ENCODE results near the gene RAP1GAP. TPM values are rescaled to one million over a fixed set of nuclear protein-coding genes. Genes with fewer than 3 reads are reported as not detected.

RAP1GAP gene
- total and polyA plus RNA-seq, 4 donors, result 8.6 to 23.1 (median 11.3) TPM

GRCh38 chr1:21576798-21577187 is 92.4 kb downstream of the RAP1GAP start (continued):
- no peak for TF ChIP-seq FOXA2 (IDR thresholded peaks at IDR 0.05)
- no peak for TF ChIP-seq RAD21 (IDR thresholded peaks at IDR 0.05)

- no peak for TF ChIP-seq JUND (IDR thresholded peaks at IDR 0.05)
- TF ChIP-seq ATF3 (IDR thresholded peaks at IDR 0.05), result no peak
- no peak for TF ChIP-seq EGR1 (IDR thresholded peaks at IDR 0.05; ENCODE audit: low read depth in 2 of 2)
- TF ChIP-seq SP1 (IDR thresholded peaks at IDR 0.05), result no peak
- no peak for TF ChIP-seq HNF4G (IDR thresholded peaks at IDR 0.05)
- TF ChIP-seq, protein P1, sequence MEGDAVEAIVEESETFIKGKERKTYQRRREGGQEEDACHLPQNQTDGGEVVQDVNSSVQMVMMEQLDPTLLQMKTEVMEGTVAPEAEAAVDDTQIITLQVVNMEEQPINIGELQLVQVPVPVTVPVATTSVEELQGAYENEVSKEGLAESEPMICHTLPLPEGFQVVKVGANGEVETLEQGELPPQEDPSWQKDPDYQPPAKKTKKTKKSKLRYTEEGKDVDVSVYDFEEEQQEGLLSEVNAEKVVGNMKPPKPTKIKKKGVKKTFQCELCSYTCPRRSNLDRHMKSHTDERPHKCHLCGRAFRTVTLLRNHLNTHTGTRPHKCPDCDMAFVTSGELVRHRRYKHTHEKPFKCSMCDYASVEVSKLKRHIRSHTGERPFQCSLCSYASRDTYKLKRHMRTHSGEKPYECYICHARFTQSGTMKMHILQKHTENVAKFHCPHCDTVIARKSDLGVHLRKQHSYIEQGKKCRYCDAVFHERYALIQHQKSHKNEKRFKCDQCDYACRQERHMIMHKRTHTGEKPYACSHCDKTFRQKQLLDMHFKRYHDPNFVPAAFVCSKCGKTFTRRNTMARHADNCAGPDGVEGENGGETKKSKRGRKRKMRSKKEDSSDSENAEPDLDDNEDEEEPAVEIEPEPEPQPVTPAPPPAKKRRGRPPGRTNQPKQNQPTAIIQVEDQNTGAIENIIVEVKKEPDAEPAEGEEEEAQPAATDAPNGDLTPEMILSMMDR (IDR thresholded peaks at IDR 0.05; ENCODE audit: low read depth, low read length, missing input control), result no peak
- TF ChIP-seq, protein P2, sequence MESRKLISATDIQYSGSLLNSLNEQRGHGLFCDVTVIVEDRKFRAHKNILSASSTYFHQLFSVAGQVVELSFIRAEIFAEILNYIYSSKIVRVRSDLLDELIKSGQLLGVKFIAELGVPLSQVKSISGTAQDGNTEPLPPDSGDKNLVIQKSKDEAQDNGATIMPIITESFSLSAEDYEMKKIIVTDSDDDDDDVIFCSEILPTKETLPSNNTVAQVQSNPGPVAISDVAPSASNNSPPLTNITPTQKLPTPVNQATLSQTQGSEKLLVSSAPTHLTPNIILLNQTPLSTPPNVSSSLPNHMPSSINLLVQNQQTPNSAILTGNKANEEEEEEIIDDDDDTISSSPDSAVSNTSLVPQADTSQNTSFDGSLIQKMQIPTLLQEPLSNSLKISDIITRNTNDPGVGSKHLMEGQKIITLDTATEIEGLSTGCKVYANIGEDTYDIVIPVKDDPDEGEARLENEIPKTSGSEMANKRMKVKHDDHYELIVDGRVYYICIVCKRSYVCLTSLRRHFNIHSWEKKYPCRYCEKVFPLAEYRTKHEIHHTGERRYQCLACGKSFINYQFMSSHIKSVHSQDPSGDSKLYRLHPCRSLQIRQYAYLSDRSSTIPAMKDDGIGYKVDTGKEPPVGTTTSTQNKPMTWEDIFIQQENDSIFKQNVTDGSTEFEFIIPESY (IDR thresholded peaks at IDR 0.05), result no peak
- TF ChIP-seq FOXA1 (IDR thresholded peaks at IDR 0.05), result no peak
- no peak for TF ChIP-seq MAX (IDR thresholded peaks at IDR 0.05)
- TF ChIP-seq GABPA (IDR thresholded peaks at IDR 0.05 in 1 of 2, conservative IDR thresholded peaks at IDR 0.05 in 1 of 2), result no peak
- no peak for TF ChIP-seq TAF1 (conservative IDR thresholded peaks at IDR 0.05)
- no peak for TF ChIP-seq RXRA (IDR thresholded peaks at IDR 0.05)
- no peak for TF ChIP-seq NR2F2 (IDR thresholded peaks at IDR 0.05)
- TF ChIP-seq, protein P3, sequence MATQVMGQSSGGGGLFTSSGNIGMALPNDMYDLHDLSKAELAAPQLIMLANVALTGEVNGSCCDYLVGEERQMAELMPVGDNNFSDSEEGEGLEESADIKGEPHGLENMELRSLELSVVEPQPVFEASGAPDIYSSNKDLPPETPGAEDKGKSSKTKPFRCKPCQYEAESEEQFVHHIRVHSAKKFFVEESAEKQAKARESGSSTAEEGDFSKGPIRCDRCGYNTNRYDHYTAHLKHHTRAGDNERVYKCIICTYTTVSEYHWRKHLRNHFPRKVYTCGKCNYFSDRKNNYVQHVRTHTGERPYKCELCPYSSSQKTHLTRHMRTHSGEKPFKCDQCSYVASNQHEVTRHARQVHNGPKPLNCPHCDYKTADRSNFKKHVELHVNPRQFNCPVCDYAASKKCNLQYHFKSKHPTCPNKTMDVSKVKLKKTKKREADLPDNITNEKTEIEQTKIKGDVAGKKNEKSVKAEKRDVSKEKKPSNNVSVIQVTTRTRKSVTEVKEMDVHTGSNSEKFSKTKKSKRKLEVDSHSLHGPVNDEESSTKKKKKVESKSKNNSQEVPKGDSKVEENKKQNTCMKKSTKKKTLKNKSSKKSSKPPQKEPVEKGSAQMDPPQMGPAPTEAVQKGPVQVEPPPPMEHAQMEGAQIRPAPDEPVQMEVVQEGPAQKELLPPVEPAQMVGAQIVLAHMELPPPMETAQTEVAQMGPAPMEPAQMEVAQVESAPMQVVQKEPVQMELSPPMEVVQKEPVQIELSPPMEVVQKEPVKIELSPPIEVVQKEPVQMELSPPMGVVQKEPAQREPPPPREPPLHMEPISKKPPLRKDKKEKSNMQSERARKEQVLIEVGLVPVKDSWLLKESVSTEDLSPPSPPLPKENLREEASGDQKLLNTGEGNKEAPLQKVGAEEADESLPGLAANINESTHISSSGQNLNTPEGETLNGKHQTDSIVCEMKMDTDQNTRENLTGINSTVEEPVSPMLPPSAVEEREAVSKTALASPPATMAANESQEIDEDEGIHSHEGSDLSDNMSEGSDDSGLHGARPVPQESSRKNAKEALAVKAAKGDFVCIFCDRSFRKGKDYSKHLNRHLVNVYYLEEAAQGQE (IDR thresholded peaks at IDR 0.05), result no peak
- TF ChIP-seq YY1 (IDR thresholded peaks at IDR 0.05), result no peak
- 94% methylated on average over 7 of the region's 7 CpGs for WGBS
- Histone ChIP-seq H3K9ac (ENCODE audit: low read depth in 1 of 2, low read length in 2 of 2) (no peak overlapping the region), H3K27me3 (ENCODE audit: control insufficient read depth in 4 of 4, insufficient read depth in 4 of 4, low read length in 3 of 4) (no peaks in the 10 kb centered on the region), H3K4me3 (ENCODE audit: low read depth in 1 of 3, low read length in 3 of 3) (no peak overlapping the region), H3K9me3 (ENCODE audit: control insufficient read depth in 4 of 4, low read length in 3 of 4) (no peaks in the 10 kb centered on the region), H3K4me1 (ENCODE audit: control insufficient read depth in 4 of 4, insufficient read depth in 4 of 4, low read length in 3 of 4) (peaks cover 0 to 3% (median 0%) of the 10 kb centered on the region in 4 donors), H3K36me3 (ENCODE audit: control insufficient read depth in 4 of 4, insufficient read depth in 3 of 4, low read depth in 1 of 4, low read length in 3 of 4) (no peaks in the 10 kb centered on the region), H3K27ac (ENCODE audit: low read depth in 1 of 2, low read length in 2 of 2) (no peak overlapping the region)
- no peak for DNase-seq (ENCODE audit: low spot score)
These were observed 92.9 kb downstream of the RAP1GAP start for GRCh38 chr1:21576031-21576797.

All from liver (tissue), 9 donors.